Measurements from ENCODE around the gene SDHAF1. TPM values are rescaled to one million over a fixed set of nuclear protein-coding genes. Genes with fewer than 3 reads are reported as not detected.

The SDHAF1 gene
- total and polyA plus RNA-seq, 10 donors = 14.6 to 35.6 (median 24.9) TPM

- peaks cover 0 to 43% (median 13%) of the 10 kb centered on the region in 6 donors for H3K36me3 ChIP-seq
- DNase-seq = no peak
- no peak for TF ChIP-seq POLR2A (IDR thresholded peaks at IDR 0.05)
- no peak for TF ChIP-seq POLR2AphosphoS5 (IDR thresholded peaks at IDR 0.05)
- no peak for TF ChIP-seq CTCF (IDR thresholded peaks at IDR 0.05 in 8 of 11, conservative IDR thresholded peaks at IDR 0.05 in 3 of 11)
- 27 to 58% (median 48%) methylated on average over 3 of the region's 3 CpGs for WGBS, 5 donors
- peak overlapping the region in 7 of 8 donors; percentile 38 to 71 (median 53) for H3K27ac ChIP-seq
- peaks cover 0 to 10% (median 0%) of the 10 kb centered on the region in 6 donors for H3K4me1 ChIP-seq
- H3K4me3 ChIP-seq = no peak overlapping the region
- H3K27me3 ChIP-seq (replicated peaks in 1 of 7) = no peaks in the 10 kb centered on the region
- no peaks in the 10 kb centered on the region for H3K9me3 ChIP-seq
- intact Hi-C loops (cut with DNase I; ENCODE audit: low total_unique reads) = no loop called here
Observed at GRCh38 chr19:36041831-36042230, 46.8 kb downstream of the SDHAF1 start.

- no peak for TF ChIP-seq POLR2AphosphoS5 (IDR thresholded peaks at IDR 0.05)
- no peak for TF ChIP-seq CTCF (IDR thresholded peaks at IDR 0.05 in 8 of 11, conservative IDR thresholded peaks at IDR 0.05 in 3 of 11)
- no peak for TF ChIP-seq POLR2A (IDR thresholded peaks at IDR 0.05)
- no peak overlapping the region for H3K27ac ChIP-seq
- no peak for DNase-seq
- peaks cover 0 to 10% (median 0%) of the 10 kb centered on the region in 6 donors for H3K4me1 ChIP-seq
- no peak overlapping the region for H3K4me3 ChIP-seq
- H3K36me3 ChIP-seq = peaks cover 0 to 26% (median 6%) of the 10 kb centered on the region in 6 donors
- no peaks in the 10 kb centered on the region for H3K9me3 ChIP-seq
- intact Hi-C loops (cut with DNase I; ENCODE audit: low total_unique reads) = no loop called here
- 90 to 100% (median 94%) methylated on average over 2 of the region's 2 CpGs for WGBS, 5 donors
- H3K27me3 ChIP-seq (replicated peaks in 1 of 7) = no peaks in the 10 kb centered on the region
Observed at GRCh38 chr19:36043952-36044351, 49.0 kb downstream of the SDHAF1 start.

Small RNA genes lying within 50 kb of the gene (small RNA-seq; reads per million reads assigned to genes)
- gene AF038458.1 = 0 to 0.35 (median 0) reads per million in 4 donors

Other genes starting within 250 kb of the SDHAF1 start
- gene U2AF1L4, start 249.8 kb upstream of the SDHAF1 start, total RNA-seq = 10 to 100 TPM; 27.3 to 65.1 (median 29.7) TPM
- gene U2AF1L4, start 249.8 kb upstream of the SDHAF1 start, polyA plus RNA-seq = 10 to 100 TPM; 27.2 to 96.5 (median 60.7) TPM
- 10 to 100 TPM; 37.5 to 55.7 (median 47.6) TPM for gene PSENEN, start 249.5 kb upstream of the SDHAF1 start, total RNA-seq
- gene PSENEN, start 249.5 kb upstream of the SDHAF1 start, polyA plus RNA-seq = 10 to 100 TPM; 61.9 to 71.3 (median 62.1) TPM
- 10 to 100 TPM in 5 of 7 donors, 1 to 10 TPM in 2; 7.0 to 19.5 (median 10.7) TPM for gene LIN37, start 246.6 kb upstream of the SDHAF1 start, total RNA-seq
- 10 to 100 TPM; 13.7 to 28.5 (median 18.5) TPM for gene LIN37, start 246.6 kb upstream of the SDHAF1 start, polyA plus RNA-seq
- 1 to 10 TPM; 2.1 to 5.9 (median 4.3) TPM for gene HSPB6, start 238.2 kb upstream of the SDHAF1 start, total RNA-seq
- gene HSPB6, start 238.2 kb upstream of the SDHAF1 start, polyA plus RNA-seq = 10 to 100 TPM in 1 of 3 donors, 1 to 10 TPM in 2; 2.9 to 11.0 (median 5.8) TPM
- gene PROSER3, start 237.0 kb upstream of the SDHAF1 start, total RNA-seq = 10 to 100 TPM in 6 of 7 donors, 1 to 10 TPM in 1; 6.6 to 25.2 (median 16.3) TPM
- gene PROSER3, start 237.0 kb upstream of the SDHAF1 start, polyA plus RNA-seq = 1 to 10 TPM; 2.0 to 8.4 (median 2.1) TPM
- gene ARHGAP33, start 219.6 kb upstream of the SDHAF1 start, total RNA-seq = 10 to 100 TPM in 6 of 7 donors, 1 to 10 TPM in 1; 7.4 to 25.2 (median 14.4) TPM
- 10 to 100 TPM in 1 of 3 donors, 1 to 10 TPM in 2; 3.1 to 10.9 (median 5.1) TPM for gene ARHGAP33, start 219.6 kb upstream of the SDHAF1 start, polyA plus RNA-seq
- not detected for gene PRODH2, start 182.3 kb upstream of the SDHAF1 start, total RNA-seq
- under 1 TPM in 1 of 3 donors, not detected in 2; 0.06 TPM for gene PRODH2, start 182.3 kb upstream of the SDHAF1 start, polyA plus RNA-seq
- gene NPHS1, start 142.7 kb upstream of the SDHAF1 start, total RNA-seq = under 1 TPM in 2 of 7 donors, not detected in 5; 0.20 to 0.60 TPM
- under 1 TPM; 0.10 to 0.58 (median 0.13) TPM for gene NPHS1, start 142.7 kb upstream of the SDHAF1 start, polyA plus RNA-seq
- under 1 TPM in 1 of 7 donors, not detected in 6; 0.17 TPM for gene KIRREL2, start 138.3 kb upstream of the SDHAF1 start, total RNA-seq
- under 1 TPM; 0.10 to 0.27 (median 0.11) TPM for gene KIRREL2, start 138.3 kb upstream of the SDHAF1 start, polyA plus RNA-seq
- gene APLP1, start 126.6 kb upstream of the SDHAF1 start, total RNA-seq = 1 to 10 TPM in 3 of 7 donors, under 1 TPM in 2, not detected in 2; 0.57 to 3.6 (median 1.1) TPM
- gene APLP1, start 126.6 kb upstream of the SDHAF1 start, polyA plus RNA-seq = 1 to 10 TPM in 2 of 3 donors, under 1 TPM in 1; 0.99 to 2.6 (median 2.4) TPM
- gene NFKBID, start 94.6 kb upstream of the SDHAF1 start, total RNA-seq = 10 to 100 TPM; 19.6 to 57.5 (median 30.3) TPM
- 10 to 100 TPM; 12.6 to 19.7 (median 18.1) TPM for gene NFKBID, start 94.6 kb upstream of the SDHAF1 start, polyA plus RNA-seq
- 10 to 100 TPM; 31.5 to 80.4 (median 58.2) TPM for gene HCST, start 92.7 kb upstream of the SDHAF1 start, total RNA-seq
- gene HCST, start 92.7 kb upstream of the SDHAF1 start, polyA plus RNA-seq = 100 to 1,000 TPM; 119 to 130 (median 122) TPM
- gene TYROBP, start 86.9 kb upstream of the SDHAF1 start, total RNA-seq = 100 to 1,000 TPM; 292 to 747 (median 403) TPM
- gene TYROBP, start 86.9 kb upstream of the SDHAF1 start, polyA plus RNA-seq = 100 to 1,000 TPM; 281 to 446 (median 285) TPM
- gene LRFN3, start 58.8 kb upstream of the SDHAF1 start, total RNA-seq = 10 to 100 TPM in 4 of 7 donors, 1 to 10 TPM in 3; 7.8 to 18.2 (median 11.5) TPM
- gene LRFN3, start 58.8 kb upstream of the SDHAF1 start, polyA plus RNA-seq = 1 to 10 TPM in 2 of 3 donors, under 1 TPM in 1; 0.76 to 8.0 (median 1.2) TPM
- 1 to 10 TPM in 4 of 7 donors, under 1 TPM in 2, not detected in 1; 0.54 to 1.6 (median 1.0) TPM for gene SYNE4, start 13.6 kb downstream of the SDHAF1 start, total RNA-seq
- under 1 TPM; 0.70 to 0.89 (median 0.85) TPM for gene SYNE4, start 13.6 kb downstream of the SDHAF1 start, polyA plus RNA-seq
- 10 to 100 TPM; 22.6 to 65.3 (median 28.3) TPM for gene ALKBH6, start 19.0 kb downstream of the SDHAF1 start, total RNA-seq
- 10 to 100 TPM; 21.3 to 26.6 (median 24.3) TPM for gene ALKBH6, start 19.0 kb downstream of the SDHAF1 start, polyA plus RNA-seq
- 10 to 100 TPM in 5 of 7 donors, 1 to 10 TPM in 2; 6.8 to 18.0 (median 13.5) TPM for gene CLIP3, start 37.7 kb downstream of the SDHAF1 start, total RNA-seq
- 1 to 10 TPM; 2.7 to 3.2 (median 3.1) TPM for gene CLIP3, start 37.7 kb downstream of the SDHAF1 start, polyA plus RNA-seq
- 1 to 10 TPM; 3.5 to 7.9 (median 5.1) TPM for gene THAP8, start 59.1 kb downstream of the SDHAF1 start, total RNA-seq
- 1 to 10 TPM; 2.4 to 7.1 (median 4.4) TPM for gene THAP8, start 59.1 kb downstream of the SDHAF1 start, polyA plus RNA-seq
- gene WDR62, start 59.7 kb downstream of the SDHAF1 start, total RNA-seq = 1 to 10 TPM; 1.7 to 5.2 (median 3.0) TPM
- gene WDR62, start 59.7 kb downstream of the SDHAF1 start, polyA plus RNA-seq = 1 to 10 TPM; 1.3 to 2.1 (median 1.6) TPM
- gene OVOL3, start 116.0 kb downstream of the SDHAF1 start, total RNA-seq = not detected
- under 1 TPM; 0.11 to 0.22 (median 0.19) TPM for gene OVOL3, start 116.0 kb downstream of the SDHAF1 start, polyA plus RNA-seq
- 10 to 100 TPM; 23.1 to 42.3 (median 36.6) TPM for gene POLR2I, start 119.7 kb downstream of the SDHAF1 start, total RNA-seq
- 10 to 100 TPM; 46.2 to 60.3 (median 52.4) TPM for gene POLR2I, start 119.7 kb downstream of the SDHAF1 start, polyA plus RNA-seq
- 100 to 1,000 TPM in 3 of 7 donors, 10 to 100 TPM in 4; 87.8 to 120 (median 95.5) TPM for gene TBCB, start 120.3 kb downstream of the SDHAF1 start, total RNA-seq
- gene TBCB, start 120.3 kb downstream of the SDHAF1 start, polyA plus RNA-seq = 100 to 1,000 TPM; 152 to 170 (median 155) TPM
- 100 to 1,000 TPM; 130 to 602 (median 373) TPM for gene CAPNS1, start 144.9 kb downstream of the SDHAF1 start, total RNA-seq
- 100 to 1,000 TPM; 247 to 431 (median 321) TPM for gene CAPNS1, start 144.9 kb downstream of the SDHAF1 start, polyA plus RNA-seq
- gene COX7A1, start 157.3 kb downstream of the SDHAF1 start, total RNA-seq = 10 to 100 TPM in 5 of 7 donors, 1 to 10 TPM in 2; 6.3 to 40.9 (median 20.4) TPM
- 10 to 100 TPM; 20.0 to 37.6 (median 26.3) TPM for gene COX7A1, start 157.3 kb downstream of the SDHAF1 start, polyA plus RNA-seq
- gene ZNF565, start 219.5 kb downstream of the SDHAF1 start, total RNA-seq = 1 to 10 TPM; 3.1 to 7.1 (median 4.4) TPM
- gene ZNF565, start 219.5 kb downstream of the SDHAF1 start, polyA plus RNA-seq = 1 to 10 TPM; 1.2 to 1.7 (median 1.6) TPM
- gene ZNF146, start 219.9 kb downstream of the SDHAF1 start, total RNA-seq = 10 to 100 TPM; 43.6 to 66.3 (median 54.4) TPM
- gene ZNF146, start 219.9 kb downstream of the SDHAF1 start, polyA plus RNA-seq = 10 to 100 TPM; 19.1 to 27.0 (median 21.3) TPM

Data from spleen (tissue), 11 donors.